Large intestine (tissue), 3 donors: Measurements from ENCODE around the gene SPDYE1. TPM values are rescaled to one million over a fixed set of nuclear protein-coding genes. Genes with fewer than 3 reads are reported as not detected.

Experiments
- DNase-seq, 2 donors: peaks; one replicate each; pipeline versions ENCODE4 v3.0.0 to v3.0.0-alpha.2; 2013
- H3K27ac ChIP-seq: one replicate; pipeline ENCODE4 v1.5.1; 2013; ENCODE audit warnings: low read length
- H3K27me3 ChIP-seq: 2 replicates; pipeline ENCODE4 v1.6.1; 2013; ENCODE audit warnings: low read length; ENCODE audit not compliant: control insufficient read depth, insufficient read depth
- H3K36me3 ChIP-seq: 2 replicates; pipeline ENCODE4 v1.6.1; 2013; ENCODE audit warnings: low read length; ENCODE audit not compliant: control insufficient read depth, insufficient read depth
- H3K4me1 ChIP-seq: one replicate; pipeline ENCODE4 v1.6.1; 2013; ENCODE audit warnings: low read length; ENCODE audit not compliant: control insufficient read depth, insufficient read depth
- H3K4me3 ChIP-seq: one replicate; pipeline ENCODE4 v1.5.1; 2013; ENCODE audit warnings: low read length
- H3K9me3 ChIP-seq: one replicate; pipeline ENCODE4 v1.6.1; 2013; ENCODE audit warnings: mild to moderate bottlenecking, low read depth, low read length, moderate library complexity; ENCODE audit not compliant: control insufficient read depth
- WGBS: methylation state at CpG from one replicate; pipeline ENCODE4 v1.1.5; 2013; ENCODE audit warnings: low lambda C conversion rate; ENCODE audit not compliant: insufficient coverage; 5-methylcytosine and 5-hydroxymethylcytosine counted together
- polyA plus RNA-seq: library from polyadenylated mRNA; unstranded; fragments of 120-200 nt; gene quantifications from one replicate; pipeline ENCODE4 v1.2.1, GENCODE V29; 2013

Gene SPDYE1
- polyA plus RNA-seq, 1 donor = 0.72 TPM

DNA sequence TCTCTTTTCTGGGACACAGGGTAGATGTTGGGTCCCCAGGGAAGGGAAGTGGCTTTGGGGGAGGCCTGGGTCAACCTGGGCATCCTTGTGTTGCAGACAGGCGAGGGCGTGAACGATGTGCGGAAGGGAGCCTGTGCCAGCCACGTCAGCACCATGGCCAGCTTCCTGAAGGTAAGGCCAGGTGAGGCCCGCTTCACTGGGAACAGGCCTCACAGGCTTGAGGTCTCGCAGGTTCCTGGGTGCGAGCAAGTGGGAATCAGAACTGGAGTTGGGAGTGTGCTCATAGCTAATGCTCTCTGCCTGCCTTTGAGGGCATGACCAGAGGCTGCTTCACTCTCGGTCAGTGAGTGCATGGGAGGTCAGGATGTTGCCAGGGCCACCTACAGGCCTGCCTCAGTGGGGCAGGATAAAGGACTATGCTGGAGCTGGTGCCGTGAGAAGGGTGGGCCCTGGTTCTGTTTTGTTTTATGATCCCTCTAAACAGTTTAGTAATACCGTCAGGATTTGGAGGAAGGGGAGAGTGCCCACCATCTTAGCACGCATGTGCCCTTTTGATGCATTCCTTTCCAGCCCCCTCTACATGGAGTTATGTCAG lies 55.2 kb downstream of the SPDYE1 start:
- Histone ChIP-seq H3K27me3 (no peaks in the 10 kb centered on the region), H3K9me3 (no peaks in the 10 kb centered on the region), H3K4me3 (no peak overlapping the region), H3K4me1 (no peaks in the 10 kb centered on the region), H3K27ac (no peak overlapping the region), H3K36me3 (peaks cover 65% of the 10 kb centered on the region)
- no CpG with 5 or more reads among the region's 12 CpGs for WGBS
- no peak for DNase-seq

DNA sequence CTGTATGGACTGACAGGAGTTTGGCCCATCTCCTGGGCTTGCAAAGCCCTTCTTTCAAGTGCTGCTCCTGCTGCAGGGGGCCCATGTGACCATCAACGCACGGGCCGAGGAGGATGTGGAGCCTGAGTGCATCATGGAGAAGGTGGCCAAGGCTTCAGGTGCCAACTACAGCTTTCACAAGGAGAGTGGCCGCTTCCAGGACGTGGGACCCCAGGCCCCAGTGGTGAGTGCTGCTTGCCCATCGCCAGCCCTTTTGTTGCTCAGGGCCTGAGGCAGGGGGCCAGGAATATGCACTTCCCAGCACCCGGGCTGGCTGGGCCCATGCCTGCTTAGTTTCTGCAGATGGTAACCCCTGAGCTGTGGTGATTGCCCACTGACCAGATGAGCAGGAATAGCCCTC lies 59.0 kb downstream of the SPDYE1 start:
- peaks cover 82% of the 10 kb centered on the region for H3K36me3 ChIP-seq
- WGBS = no CpG with 5 or more reads among the region's 7 CpGs

DNA sequence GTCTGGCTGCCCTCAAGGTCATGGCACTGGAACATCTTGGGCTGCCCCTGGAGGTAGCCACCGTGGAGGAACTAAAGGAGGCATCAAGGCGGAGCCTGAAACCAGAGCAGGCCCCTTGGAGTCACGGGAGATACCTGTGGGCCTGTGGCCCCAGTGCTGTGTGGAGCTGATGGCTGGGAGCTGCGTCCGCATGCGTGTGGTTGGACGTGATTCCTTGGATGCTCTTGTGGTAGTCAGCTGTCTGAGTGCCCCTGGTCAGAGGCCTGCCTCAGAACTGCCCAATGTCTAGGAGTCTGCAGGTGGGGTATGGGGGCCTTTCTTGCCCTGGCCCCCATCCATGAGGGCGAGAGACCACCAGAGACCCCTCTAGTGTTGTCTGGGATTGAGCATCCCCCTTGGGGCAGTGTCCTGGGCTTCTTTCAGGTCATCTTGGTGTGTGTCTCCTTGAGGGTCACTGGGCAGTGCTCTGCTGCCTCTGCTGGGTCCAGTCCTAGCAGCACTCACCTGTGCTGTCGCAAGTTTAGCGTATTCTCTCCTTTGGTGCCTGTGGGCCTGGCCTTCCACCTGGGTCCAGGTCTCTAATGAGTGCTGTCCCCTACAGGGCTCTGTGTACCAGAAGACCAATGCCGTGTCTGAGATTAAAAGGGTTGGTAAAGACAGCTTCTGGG lies 59.6 kb downstream of the SPDYE1 start:
- Histone ChIP-seq H3K4me1 (no peaks in the 10 kb centered on the region), H3K27me3 (no peaks in the 10 kb centered on the region), H3K36me3 (peaks cover 82% of the 10 kb centered on the region), H3K9me3 (no peaks in the 10 kb centered on the region), H3K27ac (no peak overlapping the region), H3K4me3 (no peak overlapping the region)
- no CpG with 5 or more reads among the region's 11 CpGs for WGBS
- no peak for DNase-seq

More for the DNA sequence above, 59.0 kb downstream of the SPDYE1 start:
- Histone ChIP-seq H3K27ac (no peak overlapping the region), H3K27me3 (no peaks in the 10 kb centered on the region), H3K4me3 (no peak overlapping the region), H3K9me3 (no peaks in the 10 kb centered on the region), H3K4me1 (no peaks in the 10 kb centered on the region)
- no peak for DNase-seq

DNA sequence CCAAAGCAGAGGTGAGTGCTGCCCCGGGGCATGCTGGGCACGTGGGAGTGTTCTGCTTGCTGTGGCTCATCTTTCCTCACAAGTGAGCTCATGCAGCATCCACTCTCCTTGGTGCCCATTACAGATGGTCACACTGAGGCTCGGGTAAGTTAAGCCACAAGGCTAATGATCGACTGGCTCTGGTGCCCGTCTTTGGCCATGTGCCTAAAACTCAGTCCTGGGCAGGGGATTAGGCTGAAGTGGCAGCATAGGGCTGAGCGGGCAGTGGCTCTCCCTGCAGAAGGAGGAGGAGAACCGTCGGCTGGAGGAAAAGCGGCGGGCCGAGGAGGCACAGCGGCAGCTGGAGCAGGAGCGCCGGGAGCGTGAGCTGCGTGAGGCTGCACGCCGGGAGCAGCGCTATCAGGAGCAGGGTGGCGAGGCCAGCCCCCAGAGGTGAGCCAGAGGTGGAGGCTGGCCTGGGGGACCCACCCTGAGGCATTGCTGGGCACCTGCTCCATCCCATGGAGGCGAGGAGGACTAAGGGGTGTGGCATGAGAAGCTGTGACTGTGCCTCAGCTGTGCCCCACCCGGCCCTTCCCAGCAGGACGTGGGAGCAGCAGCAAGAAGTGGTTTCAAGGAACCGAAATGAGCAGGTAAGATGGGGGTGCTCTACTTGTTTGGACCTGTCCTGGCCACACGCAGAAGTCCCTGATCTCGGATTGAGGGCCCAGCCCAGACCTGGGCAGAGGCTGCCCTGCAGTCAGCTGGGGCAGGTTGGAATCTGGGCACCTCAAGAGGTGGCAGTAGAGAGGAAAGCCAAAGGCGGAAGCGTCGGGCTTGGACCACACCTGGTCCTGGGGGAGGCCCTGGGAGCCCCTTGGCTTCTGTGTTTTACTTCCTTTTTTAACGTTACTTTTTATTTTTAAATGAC lies 60.4 kb downstream of the SPDYE1 start:
- Histone ChIP-seq H3K4me1 (no peaks in the 10 kb centered on the region), H3K4me3 (no peak overlapping the region), H3K27ac (no peak overlapping the region), H3K27me3 (no peaks in the 10 kb centered on the region), H3K9me3 (no peaks in the 10 kb centered on the region), H3K36me3 (peaks cover 75% of the 10 kb centered on the region)
- 96% methylated on average over 5 of the region's 30 CpGs for WGBS
- no peak for DNase-seq

DNA sequence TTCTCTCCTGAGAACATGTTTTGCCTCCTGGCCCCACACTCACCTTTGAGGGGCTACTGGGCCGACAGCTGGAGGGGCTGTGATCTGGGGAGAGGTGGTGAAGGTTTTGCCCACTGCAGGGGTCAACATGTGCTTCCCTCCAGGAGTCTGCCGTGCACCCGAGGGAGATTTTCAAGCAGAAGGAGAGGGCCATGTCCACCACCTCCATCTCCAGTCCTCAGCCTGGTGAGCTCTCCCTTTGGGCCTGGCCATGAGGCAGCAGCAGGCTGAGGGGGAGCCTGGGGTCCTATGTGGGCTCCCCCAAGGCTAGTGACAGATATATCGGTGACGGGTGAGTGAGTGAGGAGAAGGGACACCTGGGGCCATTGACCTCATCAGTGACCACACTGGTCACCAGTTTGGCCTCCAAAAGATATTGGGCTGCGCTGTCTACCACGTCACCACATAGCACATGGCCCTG lies 61.1 kb downstream of the SPDYE1 start:
- peaks cover 71% of the 10 kb centered on the region for H3K36me3 ChIP-seq
- no peaks in the 10 kb centered on the region for H3K4me1 ChIP-seq
- H3K27me3 ChIP-seq = no peaks in the 10 kb centered on the region
- DNase-seq = no peak
- H3K9me3 ChIP-seq = no peaks in the 10 kb centered on the region
- no peak overlapping the region for H3K4me3 ChIP-seq
- WGBS = no CpG with 5 or more reads among the region's 7 CpGs
- no peak overlapping the region for H3K27ac ChIP-seq

DNA sequence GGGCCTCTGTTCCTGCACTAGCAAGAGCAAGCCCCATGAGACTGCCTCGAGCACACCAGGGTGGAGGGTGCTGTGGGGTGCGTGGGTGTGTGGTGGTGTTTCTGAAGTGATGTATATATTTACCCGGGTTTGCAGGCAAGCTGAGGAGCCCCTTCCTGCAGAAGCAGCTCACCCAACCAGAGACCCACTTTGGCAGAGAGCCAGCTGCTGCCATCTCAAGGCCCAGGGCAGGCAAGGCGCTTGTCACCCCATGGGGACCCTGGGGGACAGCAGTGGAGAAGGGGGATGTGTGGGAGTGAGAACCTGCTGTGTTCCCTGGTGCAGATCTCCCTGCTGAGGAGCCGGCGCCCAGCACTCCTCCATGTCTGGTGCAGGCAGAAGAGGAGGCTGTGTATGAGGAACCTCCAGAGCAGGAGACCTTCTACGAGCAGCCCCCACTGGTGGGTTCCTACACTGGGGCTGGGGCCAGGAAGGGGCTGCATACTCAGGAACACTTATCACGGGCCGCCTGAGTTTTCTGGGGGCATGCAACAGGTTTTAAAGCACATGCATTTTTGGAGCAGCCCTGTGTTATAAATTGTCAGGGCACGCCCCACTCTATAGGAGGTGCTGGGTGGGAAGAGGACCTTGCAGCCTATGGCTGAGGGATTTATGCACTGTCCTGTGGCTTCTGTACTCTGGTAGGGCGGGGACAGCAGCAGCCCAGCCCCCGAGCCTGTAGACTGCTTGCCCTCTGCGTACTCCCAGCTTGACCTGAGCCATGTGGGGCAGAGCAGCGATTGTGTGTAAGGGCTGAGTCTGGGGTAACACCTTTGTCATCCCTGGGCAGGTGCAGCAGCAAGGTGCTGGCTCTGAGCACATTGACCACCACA lies 61.8 kb downstream of the SPDYE1 start:
- H3K4me3 ChIP-seq = no peak overlapping the region
- peaks cover 66% of the 10 kb centered on the region for H3K36me3 ChIP-seq

More for the DNA sequence above, 61.8 kb downstream of the SPDYE1 start:
- no peak overlapping the region for H3K27ac ChIP-seq
- WGBS = no CpG with 5 or more reads among the region's 14 CpGs
- H3K9me3 ChIP-seq = no peaks in the 10 kb centered on the region
- H3K4me1 ChIP-seq = no peaks in the 10 kb centered on the region
- DNase-seq = no peak
- H3K27me3 ChIP-seq = peaks cover 2% of the 10 kb centered on the region

Other genes with a start within 250 kb of the SPDYE1 start
- gene BLVRA, start 239.2 kb upstream of the SPDYE1 start, polyA plus RNA-seq = 16.9 TPM
- 83.9 TPM for gene MRPS24, start 128.4 kb upstream of the SPDYE1 start, polyA plus RNA-seq
- gene URGCP, start 91.3 kb upstream of the SPDYE1 start, polyA plus RNA-seq = 47.8 TPM
- gene UBE2D4, start 71.5 kb upstream of the SPDYE1 start, polyA plus RNA-seq = 13.3 TPM
- 66.1 TPM for gene DBNL, start 46.8 kb downstream of the SPDYE1 start, polyA plus RNA-seq
- 4.0 TPM for gene PGAM2, start 67.7 kb downstream of the SPDYE1 start, polyA plus RNA-seq
- gene POLM, start 84.6 kb downstream of the SPDYE1 start, polyA plus RNA-seq = 22.7 TPM
- 23.1 TPM for gene AEBP1, start 106.4 kb downstream of the SPDYE1 start, polyA plus RNA-seq
- 64.1 TPM for gene POLD2, start 125.7 kb downstream of the SPDYE1 start, polyA plus RNA-seq
- gene MYL7, start 143.4 kb downstream of the SPDYE1 start, polyA plus RNA-seq = 0.52 TPM
- gene GCK, start 191.5 kb downstream of the SPDYE1 start, polyA plus RNA-seq = 2.3 TPM
- 65.6 TPM for gene YKT6, start 203.1 kb downstream of the SPDYE1 start, polyA plus RNA-seq